K562 (cell line): ENCODE measurements around the gene PRRC2B. TPM values are rescaled to one million over a fixed set of nuclear protein-coding genes. Genes with fewer than 3 reads are reported as not detected.
A peak's percentile ranks its signal among the peaks of the same experiment; 100 is the strongest.

Source experiments
- ATF7 ChIP-seq: fragments of 450-650 bp; IDR thresholded peaks from 2 replicates; pipeline ENCODE4 v1.7.1; 2014; ENCODE audit warnings: mild to moderate bottlenecking, moderate library complexity
- BHLHE40 ChIP-seq: IDR thresholded peaks from 2 replicates; pipeline ENCODE4 v1.6.1; 2011; ENCODE audit warnings: low read length, improper control_type of control experiment
- FIP1L1 ChIP-seq: fragments of 200-400 bp; formaldehyde crosslinking; IDR thresholded peaks from 2 replicates; pipeline ENCODE4 v1.6.1; 2018; ENCODE audit warnings: mild to moderate bottlenecking, low read depth, low read length; ENCODE audit not compliant: poor library complexity, severe bottlenecking
- GABPA ChIP-seq: fragments of 200-800 bp; sonication (Bioruptor generic); conservative IDR thresholded peaks from 2 replicates; pipeline ENCODE4 v1.6.1; 2016; ENCODE audit warnings: low read depth, missing genetic modification characterization, missing compliant biosample characterization
- HDAC2 ChIP-seq: fragments of 450-650 bp; IDR thresholded peaks from 2 replicates; pipeline ENCODE4 v1.6.1; 2016; ENCODE audit warnings: mild to moderate bottlenecking
- HDGF ChIP-seq: fragments of 450-650 bp; IDR thresholded peaks from 2 replicates; pipeline ENCODE4 v1.6.1; 2016
- MAFF ChIP-seq: IDR thresholded peaks from 2 replicates; pipeline ENCODE4 v1.6.1; 2012; ENCODE audit warnings: low read length, improper control_type of control experiment
- POLR2B ChIP-seq: fragments of 450-650 bp; IDR thresholded peaks from 2 replicates; pipeline ENCODE4 v1.6.1; 2018; ENCODE audit warnings: low read depth; ENCODE audit not compliant: partially characterized antibody
- SMARCE1 ChIP-seq: fragments of 450-650 bp; IDR thresholded peaks from 2 replicates; pipeline ENCODE4 v1.7.1; 2016; ENCODE audit warnings: mild to moderate bottlenecking
- ZKSCAN8 ChIP-seq: fragments of 200-800 bp; sonication (Bioruptor generic); IDR thresholded peaks from 2 replicates; pipeline ENCODE4 v1.6.1; 2016; ENCODE audit warnings: missing genetic modification characterization, missing compliant biosample characterization
- ZNF316 ChIP-seq: fragments of 450-650 bp; IDR thresholded peaks from 2 replicates; pipeline ENCODE4 v1.6.1; 2016
- polyA plus RNA-seq, 8 experiments: library from polyadenylated mRNA; depleted of rRNA in 4 of 8; stranded (reverse) in 5 of 8; unstranded in 3 of 8; fragments of >200 nt; fragmentation: Nextera tagmentation in 2 of 8; fragmentation: Illumina TruSeq in 1 of 8; extraction: Ambion mirVana in 2 of 8; extraction: Trizol in 1 of 8; gene quantifications; 2 replicates each; pipeline versions ENCODE4 v1.2.1 to v1.2.3, GENCODE V29; 2011 to 2014; ENCODE audit warnings: inconsistent platforms in 1 of 8, missing spikeins in 1 of 8
- total RNA-seq, 7 experiments: library from RNA; depleted of rRNA in 6 of 7; stranded (reverse); fragments of >200 nt in 6 of 7; fragmentation: Illumina TruSeq in 2 of 7; extraction: Trizol in 2 of 7; gene quantifications; 2 replicates each; pipeline versions ENCODE4 v1.2.1 to v1.2.3, GENCODE V29; 2011 to 2021; ENCODE audit warnings: low replicate concordance in 1 of 7
- TF ChIP-seq, protein P1 (sequence below): fragments of 450-650 bp; IDR thresholded peaks from 2 replicates; pipeline ENCODE4 v1.6.1; 2016; ENCODE audit warnings: mild to moderate bottlenecking, moderate library complexity
- TF ChIP-seq, protein P2 (sequence below): sonication (generic); formaldehyde crosslinking; IDR thresholded peaks from 2 replicates; pipeline ENCODE4 v1.8.1; 2023; ENCODE audit warnings: mild to moderate bottlenecking, missing genetic modification reagents
- TF ChIP-seq, protein P3 (sequence below): fragments of 200-800 bp; sonication (Bioruptor generic); IDR thresholded peaks from 2 replicates; pipeline ENCODE4 v1.6.1; 2017; ENCODE audit warnings: missing genetic modification characterization, missing compliant biosample characterization

Gene PRRC2B
- total and polyA plus RNA-seq, 9 of the 15 experiments (the other 6 are each of a cell fraction or from before 2014, with no cell fraction given) = 0.34 to 125 (median 30.9) TPM

DNA sequence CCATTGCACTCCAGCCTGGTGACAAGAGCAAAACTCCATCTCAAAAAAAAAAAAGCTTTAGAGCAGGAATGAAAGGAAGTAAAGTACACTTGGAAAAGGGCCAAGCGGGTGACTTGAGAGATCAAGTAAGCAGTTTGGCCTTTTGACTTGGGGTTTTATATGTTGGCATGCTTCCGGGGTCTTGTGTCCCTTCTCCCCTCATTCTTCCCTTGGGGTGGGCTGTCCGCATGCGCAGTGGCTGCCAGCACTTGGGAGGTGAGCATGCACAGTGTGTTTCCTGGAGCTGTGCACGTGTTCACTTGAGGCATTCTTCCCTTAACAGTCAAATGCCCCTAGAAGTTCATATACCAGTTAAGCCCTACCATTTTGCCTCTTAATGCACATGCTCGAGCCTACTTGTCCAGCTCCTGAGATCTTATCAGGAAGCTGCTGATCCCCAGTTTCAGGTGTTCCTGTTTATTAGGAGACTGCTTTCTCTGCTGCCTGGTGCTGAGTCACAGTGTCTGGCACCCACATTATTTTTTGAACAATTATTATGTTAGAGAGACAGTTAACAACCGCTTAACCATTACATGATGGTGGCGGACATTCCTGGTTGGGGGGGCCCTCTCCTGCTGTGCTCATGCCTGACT, 32.6 kb upstream of the PRRC2B start (continued):
- TF ChIP-seq, protein P1, sequence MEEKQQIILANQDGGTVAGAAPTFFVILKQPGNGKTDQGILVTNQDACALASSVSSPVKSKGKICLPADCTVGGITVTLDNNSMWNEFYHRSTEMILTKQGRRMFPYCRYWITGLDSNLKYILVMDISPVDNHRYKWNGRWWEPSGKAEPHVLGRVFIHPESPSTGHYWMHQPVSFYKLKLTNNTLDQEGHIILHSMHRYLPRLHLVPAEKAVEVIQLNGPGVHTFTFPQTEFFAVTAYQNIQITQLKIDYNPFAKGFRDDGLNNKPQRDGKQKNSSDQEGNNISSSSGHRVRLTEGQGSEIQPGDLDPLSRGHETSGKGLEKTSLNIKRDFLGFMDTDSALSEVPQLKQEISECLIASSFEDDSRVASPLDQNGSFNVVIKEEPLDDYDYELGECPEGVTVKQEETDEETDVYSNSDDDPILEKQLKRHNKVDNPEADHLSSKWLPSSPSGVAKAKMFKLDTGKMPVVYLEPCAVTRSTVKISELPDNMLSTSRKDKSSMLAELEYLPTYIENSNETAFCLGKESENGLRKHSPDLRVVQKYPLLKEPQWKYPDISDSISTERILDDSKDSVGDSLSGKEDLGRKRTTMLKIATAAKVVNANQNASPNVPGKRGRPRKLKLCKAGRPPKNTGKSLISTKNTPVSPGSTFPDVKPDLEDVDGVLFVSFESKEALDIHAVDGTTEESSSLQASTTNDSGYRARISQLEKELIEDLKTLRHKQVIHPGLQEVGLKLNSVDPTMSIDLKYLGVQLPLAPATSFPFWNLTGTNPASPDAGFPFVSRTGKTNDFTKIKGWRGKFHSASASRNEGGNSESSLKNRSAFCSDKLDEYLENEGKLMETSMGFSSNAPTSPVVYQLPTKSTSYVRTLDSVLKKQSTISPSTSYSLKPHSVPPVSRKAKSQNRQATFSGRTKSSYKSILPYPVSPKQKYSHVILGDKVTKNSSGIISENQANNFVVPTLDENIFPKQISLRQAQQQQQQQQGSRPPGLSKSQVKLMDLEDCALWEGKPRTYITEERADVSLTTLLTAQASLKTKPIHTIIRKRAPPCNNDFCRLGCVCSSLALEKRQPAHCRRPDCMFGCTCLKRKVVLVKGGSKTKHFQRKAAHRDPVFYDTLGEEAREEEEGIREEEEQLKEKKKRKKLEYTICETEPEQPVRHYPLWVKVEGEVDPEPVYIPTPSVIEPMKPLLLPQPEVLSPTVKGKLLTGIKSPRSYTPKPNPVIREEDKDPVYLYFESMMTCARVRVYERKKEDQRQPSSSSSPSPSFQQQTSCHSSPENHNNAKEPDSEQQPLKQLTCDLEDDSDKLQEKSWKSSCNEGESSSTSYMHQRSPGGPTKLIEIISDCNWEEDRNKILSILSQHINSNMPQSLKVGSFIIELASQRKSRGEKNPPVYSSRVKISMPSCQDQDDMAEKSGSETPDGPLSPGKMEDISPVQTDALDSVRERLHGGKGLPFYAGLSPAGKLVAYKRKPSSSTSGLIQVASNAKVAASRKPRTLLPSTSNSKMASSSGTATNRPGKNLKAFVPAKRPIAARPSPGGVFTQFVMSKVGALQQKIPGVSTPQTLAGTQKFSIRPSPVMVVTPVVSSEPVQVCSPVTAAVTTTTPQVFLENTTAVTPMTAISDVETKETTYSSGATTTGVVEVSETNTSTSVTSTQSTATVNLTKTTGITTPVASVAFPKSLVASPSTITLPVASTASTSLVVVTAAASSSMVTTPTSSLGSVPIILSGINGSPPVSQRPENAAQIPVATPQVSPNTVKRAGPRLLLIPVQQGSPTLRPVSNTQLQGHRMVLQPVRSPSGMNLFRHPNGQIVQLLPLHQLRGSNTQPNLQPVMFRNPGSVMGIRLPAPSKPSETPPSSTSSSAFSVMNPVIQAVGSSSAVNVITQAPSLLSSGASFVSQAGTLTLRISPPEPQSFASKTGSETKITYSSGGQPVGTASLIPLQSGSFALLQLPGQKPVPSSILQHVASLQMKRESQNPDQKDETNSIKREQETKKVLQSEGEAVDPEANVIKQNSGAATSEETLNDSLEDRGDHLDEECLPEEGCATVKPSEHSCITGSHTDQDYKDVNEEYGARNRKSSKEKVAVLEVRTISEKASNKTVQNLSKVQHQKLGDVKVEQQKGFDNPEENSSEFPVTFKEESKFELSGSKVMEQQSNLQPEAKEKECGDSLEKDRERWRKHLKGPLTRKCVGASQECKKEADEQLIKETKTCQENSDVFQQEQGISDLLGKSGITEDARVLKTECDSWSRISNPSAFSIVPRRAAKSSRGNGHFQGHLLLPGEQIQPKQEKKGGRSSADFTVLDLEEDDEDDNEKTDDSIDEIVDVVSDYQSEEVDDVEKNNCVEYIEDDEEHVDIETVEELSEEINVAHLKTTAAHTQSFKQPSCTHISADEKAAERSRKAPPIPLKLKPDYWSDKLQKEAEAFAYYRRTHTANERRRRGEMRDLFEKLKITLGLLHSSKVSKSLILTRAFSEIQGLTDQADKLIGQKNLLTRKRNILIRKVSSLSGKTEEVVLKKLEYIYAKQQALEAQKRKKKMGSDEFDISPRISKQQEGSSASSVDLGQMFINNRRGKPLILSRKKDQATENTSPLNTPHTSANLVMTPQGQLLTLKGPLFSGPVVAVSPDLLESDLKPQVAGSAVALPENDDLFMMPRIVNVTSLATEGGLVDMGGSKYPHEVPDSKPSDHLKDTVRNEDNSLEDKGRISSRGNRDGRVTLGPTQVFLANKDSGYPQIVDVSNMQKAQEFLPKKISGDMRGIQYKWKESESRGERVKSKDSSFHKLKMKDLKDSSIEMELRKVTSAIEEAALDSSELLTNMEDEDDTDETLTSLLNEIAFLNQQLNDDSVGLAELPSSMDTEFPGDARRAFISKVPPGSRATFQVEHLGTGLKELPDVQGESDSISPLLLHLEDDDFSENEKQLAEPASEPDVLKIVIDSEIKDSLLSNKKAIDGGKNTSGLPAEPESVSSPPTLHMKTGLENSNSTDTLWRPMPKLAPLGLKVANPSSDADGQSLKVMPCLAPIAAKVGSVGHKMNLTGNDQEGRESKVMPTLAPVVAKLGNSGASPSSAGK = peak; percentile 94
- peak; percentile 66 for TF ChIP-seq ZNF316
- TF ChIP-seq HDAC2 = 0 out of 2 replicates have a peak, but pooled peaks have one; percentile 14
- TF ChIP-seq BHLHE40 = 0 out of 2 replicates have a peak, but pooled peaks have one; percentile 26
- TF ChIP-seq, protein P2, sequence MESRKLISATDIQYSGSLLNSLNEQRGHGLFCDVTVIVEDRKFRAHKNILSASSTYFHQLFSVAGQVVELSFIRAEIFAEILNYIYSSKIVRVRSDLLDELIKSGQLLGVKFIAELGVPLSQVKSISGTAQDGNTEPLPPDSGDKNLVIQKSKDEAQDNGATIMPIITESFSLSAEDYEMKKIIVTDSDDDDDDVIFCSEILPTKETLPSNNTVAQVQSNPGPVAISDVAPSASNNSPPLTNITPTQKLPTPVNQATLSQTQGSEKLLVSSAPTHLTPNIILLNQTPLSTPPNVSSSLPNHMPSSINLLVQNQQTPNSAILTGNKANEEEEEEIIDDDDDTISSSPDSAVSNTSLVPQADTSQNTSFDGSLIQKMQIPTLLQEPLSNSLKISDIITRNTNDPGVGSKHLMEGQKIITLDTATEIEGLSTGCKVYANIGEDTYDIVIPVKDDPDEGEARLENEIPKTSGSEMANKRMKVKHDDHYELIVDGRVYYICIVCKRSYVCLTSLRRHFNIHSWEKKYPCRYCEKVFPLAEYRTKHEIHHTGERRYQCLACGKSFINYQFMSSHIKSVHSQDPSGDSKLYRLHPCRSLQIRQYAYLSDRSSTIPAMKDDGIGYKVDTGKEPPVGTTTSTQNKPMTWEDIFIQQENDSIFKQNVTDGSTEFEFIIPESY (CRISPR knock-in tag) = peak; percentile 77
- TF ChIP-seq ATF7 = 0 out of 2 replicates have a peak, but pooled peaks have one; percentile 16
- peak; percentile 64; the same call in 1 of the 2 replicates for TF ChIP-seq MAFF
- TF ChIP-seq, protein P3, sequence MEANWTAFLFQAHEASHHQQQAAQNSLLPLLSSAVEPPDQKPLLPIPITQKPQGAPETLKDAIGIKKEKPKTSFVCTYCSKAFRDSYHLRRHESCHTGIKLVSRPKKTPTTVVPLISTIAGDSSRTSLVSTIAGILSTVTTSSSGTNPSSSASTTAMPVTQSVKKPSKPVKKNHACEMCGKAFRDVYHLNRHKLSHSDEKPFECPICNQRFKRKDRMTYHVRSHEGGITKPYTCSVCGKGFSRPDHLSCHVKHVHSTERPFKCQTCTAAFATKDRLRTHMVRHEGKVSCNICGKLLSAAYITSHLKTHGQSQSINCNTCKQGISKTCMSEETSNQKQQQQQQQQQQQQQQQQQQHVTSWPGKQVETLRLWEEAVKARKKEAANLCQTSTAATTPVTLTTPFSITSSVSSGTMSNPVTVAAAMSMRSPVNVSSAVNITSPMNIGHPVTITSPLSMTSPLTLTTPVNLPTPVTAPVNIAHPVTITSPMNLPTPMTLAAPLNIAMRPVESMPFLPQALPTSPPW = peak; percentile 11; the same call in 1 of the 2 replicates
- TF ChIP-seq HDGF = no peak
- peak; percentile 32; the same call in 1 of the 2 replicates for TF ChIP-seq ZKSCAN8 (CRISPR knock-in tag)
- no peak for TF ChIP-seq FIP1L1
- peak; percentile 61; the same call in 1 of the 2 replicates for TF ChIP-seq SMARCE1
- peak; percentile 9; the same call in 1 of the 2 replicates for TF ChIP-seq GABPA (tag)
- TF ChIP-seq POLR2B = no peak
